HepG2 (cell line): ENCODE results near the gene NOXA1. TPM values are rescaled to one million over a fixed set of nuclear protein-coding genes. Genes with fewer than 3 reads are reported as not detected.

Experiments
- AGO2 ChIP-seq: fragments of 200-400 bp; formaldehyde crosslinking; optimal IDR thresholded peaks from 2 replicates; pipeline ENCODE3; 2017; ENCODE audit warnings: mild to moderate bottlenecking, low read depth, low read length, moderate library complexity
- ATAD3A ChIP-seq: sonication (generic); formaldehyde crosslinking; IDR thresholded peaks from 2 replicates; pipeline ENCODE4 v1.4.0; 2020; ENCODE audit warnings: missing genetic modification reagents
- NAIF1 ChIP-seq: sonication (generic); formaldehyde crosslinking; IDR thresholded peaks from 2 replicates; pipeline ENCODE4 v1.5.0; 2020; ENCODE audit warnings: mild to moderate bottlenecking, missing genetic modification reagents, borderline replicate concordance
- NONO ChIP-seq, 2 experiments: fragments of 450-650 bp in 1 of 2; sonication (generic) in 1 of 2; formaldehyde crosslinking in 1 of 2; IDR thresholded peaks in 1 of 2; conservative IDR thresholded peaks in 1 of 2; 2 replicates each; pipeline versions ENCODE4 v1.6.1 to v1.8.0; 2017 to 2022; ENCODE audit warnings: mild to moderate bottlenecking in 1 of 2, missing genetic modification reagents in 1 of 2, moderate library complexity in 1 of 2
- RBFOX2 ChIP-seq: fragments of 200-400 bp; formaldehyde crosslinking; IDR thresholded peaks from 2 replicates; pipeline ENCODE4 v1.6.1; 2017; ENCODE audit warnings: low read depth, mild to moderate bottlenecking, low read length
- U2AF2 ChIP-seq: fragments of 200-400 bp; formaldehyde crosslinking; IDR thresholded peaks from 2 replicates; pipeline ENCODE4 v1.6.1; 2017; ENCODE audit warnings: low read depth, mild to moderate bottlenecking, low read length
- XBP1 ChIP-seq: sonication (generic); formaldehyde crosslinking; IDR thresholded peaks from 2 replicates; pipeline ENCODE4 v1.5.0; 2020; ENCODE audit warnings: missing genetic modification reagents
- YY1 ChIP-seq: IDR thresholded peaks from 2 replicates; pipeline ENCODE4 v1.6.1; 2011; ENCODE audit warnings: low read length, low read depth, moderate library complexity, mild to moderate bottlenecking; ENCODE audit not compliant: insufficient read depth, insufficient replicate concordance
- ZFP91 ChIP-seq: sonication (generic); formaldehyde crosslinking; IDR thresholded peaks from 2 replicates; pipeline ENCODE4 v1.9.0; 2022; ENCODE audit warnings: missing genetic modification reagents, mild to moderate bottlenecking, borderline replicate concordance
- ZNF704 ChIP-seq: sonication (generic); formaldehyde crosslinking; IDR thresholded peaks from 2 replicates; pipeline ENCODE4 v1.8.1; 2023; ENCODE audit warnings: mild to moderate bottlenecking, inconsistent platforms, moderate library complexity, missing genetic modification reagents, borderline replicate concordance
- polyA plus RNA-seq, 8 experiments: library from polyadenylated mRNA; depleted of rRNA in 3 of 8; stranded (reverse) in 7 of 8; unstranded in 1 of 8; fragments of >200 nt; fragmentation: Illumina TruSeq in 4 of 8; extraction: Trizol in 4 of 8; gene quantifications; 2 replicates each; pipeline versions ENCODE4 v1.2.1 to v1.2.3, GENCODE V29; 2011 to 2016; ENCODE audit warnings: low read depth in 4 of 8, missing spikeins in 1 of 8, mixed read lengths in 1 of 8; ENCODE audit not compliant: insufficient read depth in 1 of 8
- total RNA-seq, 5 experiments: library from RNA; depleted of rRNA; stranded (reverse); fragments of >200 nt; fragmentation: Illumina TruSeq; extraction: Trizol; gene quantifications; 2 replicates each; pipeline ENCODE4 v1.2.3, GENCODE V29; 2016; ENCODE audit warnings: low read depth in 1 of 5

The NOXA1 gene
- total and polyA plus RNA-seq, 2 of the 13 experiments (the other 11 are each of a cell fraction or from before 2014, with no cell fraction given): 0.78 to 1.2 TPM

GRCh38 chr9:137387114-137387890 lies 35.9 kb upstream of the NOXA1 start (continued):
- TF ChIP-seq ZFP91 (CRISPR knock-in tag) (no peak), AGO2 (peak; percentile 5), ATAD3A (CRISPR knock-in tag) (no peak), RBFOX2 (peak; percentile 32; the same call in 1 of the 2 replicates), ZNF704 (CRISPR knock-in tag) (no peak), NONO (IDR thresholded peaks at IDR 0.05) (no peak), NONO (CRISPR knock-in tag; conservative IDR thresholded peaks at IDR 0.05) (0 out of 2 replicates have a peak, but pooled peaks have one; percentile 37), NAIF1 (no peak), YY1 (no peak), U2AF2 (no peak), XBP1 (no peak)
